Small intestine (tissue), 7 donors: ENCODE measurements around the gene GCNT2. TPM values are rescaled to one million over a fixed set of nuclear protein-coding genes. Genes with fewer than 3 reads are reported as not detected.
A peak's percentile ranks its signal among the peaks of the same experiment; 100 is the strongest.
"Not testable (repeated sequence)": the region's sequence is repeated elsewhere in the genome, so short reads cannot be mapped to it uniquely, and the experiment has no call there.

Source experiments
- DNase-seq, 2 donors: peaks; one replicate each; pipeline versions ENCODE4 v3.0.0 to v3.0.0-alpha.2; 2013
- FAIRE-seq: peaks from 2 replicates; lab custom pipeline; 2012; peaks lifted over from hg19 to GRCh38; lab: Jason Lieb, UNC
- H3K27ac ChIP-seq, 3 donors: one replicate each; pipeline ENCODE4 v1.5.1; 2013; ENCODE audit warnings: low read length in 2 of 3, mild to moderate bottlenecking in 2 of 3, control low read depth in 1 of 3, inconsistent platforms in 1 of 3, low read depth in 1 of 3, moderate library complexity in 1 of 3
- H3K27me3 ChIP-seq, 3 donors: one replicate each; pipeline ENCODE4 v1.6.1; 2013; ENCODE audit warnings: low read length in 3 of 3, inconsistent platforms in 1 of 3; ENCODE audit not compliant: control insufficient read depth in 3 of 3, insufficient read depth in 3 of 3
- H3K36me3 ChIP-seq, 3 donors: one replicate each; pipeline ENCODE4 v1.6.1; 2013; ENCODE audit warnings: low read length in 3 of 3, inconsistent platforms in 1 of 3, low read depth in 1 of 3, mild to moderate bottlenecking in 1 of 3, moderate library complexity in 1 of 3; ENCODE audit not compliant: control insufficient read depth in 3 of 3, insufficient read depth in 2 of 3
- H3K4me1 ChIP-seq, 3 donors: one replicate each; pipeline ENCODE4 v1.6.1; 2013; ENCODE audit warnings: low read length in 2 of 3, inconsistent platforms in 1 of 3, low read depth in 1 of 3, mild to moderate bottlenecking in 1 of 3, moderate library complexity in 1 of 3; ENCODE audit not compliant: control insufficient read depth in 3 of 3, insufficient read depth in 2 of 3
- H3K4me3 ChIP-seq, 3 donors: one replicate each; pipeline ENCODE4 v1.5.1; 2013; ENCODE audit warnings: low read length in 3 of 3, control low read depth in 1 of 3, inconsistent platforms in 1 of 3, low read depth in 1 of 3, mild to moderate bottlenecking in 1 of 3, moderate library complexity in 1 of 3
- H3K9me3 ChIP-seq, 2 donors: one replicate each; pipeline ENCODE4 v1.6.1; 2013; ENCODE audit warnings: low read depth in 1 of 2, low read length in 1 of 2; ENCODE audit not compliant: control insufficient read depth in 2 of 2, insufficient read depth in 1 of 2
- WGBS, 3 donors: extraction: QIAGEN DNeasy Blood & Tissue Kit; methylation state at CpG; one replicate each; pipeline ENCODE4 v1.1.7; 2013; 5-methylcytosine and 5-hydroxymethylcytosine counted together
- polyA plus RNA-seq, 4 donors: library from polyadenylated mRNA; stranded (reverse) in 3 of 4; unstranded in 1 of 4; fragments of 200-250 nt in 3 of 4; fragments of 120-200 nt in 1 of 4; gene quantifications; one replicate each; pipeline versions ENCODE4 v1.2.1 to v1.2.3, GENCODE V29; 2013
- donor health status: healthy with polysubstance abuse.
- donor health status: control.
- donor health status: control.
- donor health status: Bipolar disorder and iron deficiency.
- donor health status: healthy.

The GCNT2 gene
- polyA plus RNA-seq, 4 donors = 6.5 to 39.3 (median 8.4) TPM

- FAIRE-seq (no peak), DNase-seq (no peak)
- Histone ChIP-seq H3K27me3 (no peaks in the 10 kb centered on the region), H3K27ac (no peak overlapping the region), H3K4me1 (no peaks in the 10 kb centered on the region), H3K4me3 (no peak overlapping the region), H3K9me3 (no peaks in the 10 kb centered on the region), H3K36me3 (peaks cover 0 to 10% (median 0%) of the 10 kb centered on the region in 3 donors)
- 86 to 95% (median 93%) methylated on average over 7 of the region's 7 CpGs for WGBS, 3 donors
Observed at GRCh38 chr6:10599046-10599445, 77.9 kb downstream of the GCNT2 start.

- not testable (repeated sequence) for DNase-seq
Observed at GRCh38 chr6:10600681-10601080, 79.5 kb downstream of the GCNT2 start.

GRCh38 chr6:10603219-10603618, 82.1 kb downstream of the GCNT2 start:
- WGBS, 3 donors = 85 to 97% (median 90%) methylated on average over 6 of the region's 6 CpGs
- H3K36me3 ChIP-seq = peaks cover 0 to 14% (median 0%) of the 10 kb centered on the region in 3 donors
- H3K9me3 ChIP-seq = no peaks in the 10 kb centered on the region
- H3K4me3 ChIP-seq = no peak overlapping the region
- no peak for DNase-seq
- H3K4me1 ChIP-seq = no peaks in the 10 kb centered on the region
- no peaks in the 10 kb centered on the region for H3K27me3 ChIP-seq
- FAIRE-seq = no peak
- H3K27ac ChIP-seq = no peak overlapping the region

More at GRCh38 chr6:10600681-10601080, 79.5 kb downstream of the GCNT2 start:
- not testable (repeated sequence) for FAIRE-seq, H3K9me3 ChIP-seq, H3K4me1 ChIP-seq, H3K27ac ChIP-seq, H3K4me3 ChIP-seq, H3K27me3 ChIP-seq
- peaks cover 0 to 10% (median 0%) of the 10 kb centered on the region in 3 donors for H3K36me3 ChIP-seq
- WGBS, 3 donors = 84 to 97% (median 92%) methylated on average over 5 of the region's 5 CpGs

GRCh38 chr6:10609038-10609437, 87.9 kb downstream of the GCNT2 start:
- H3K27ac ChIP-seq = no peak overlapping the region
- no peaks in the 10 kb centered on the region for H3K4me1 ChIP-seq
- DNase-seq = no peak
- no peaks in the 10 kb centered on the region for H3K27me3 ChIP-seq
- peaks cover 0 to 9% (median 0%) of the 10 kb centered on the region in 3 donors for H3K36me3 ChIP-seq
- FAIRE-seq = no peak
- WGBS, 3 donors = 100% methylated on average over 1 of the region's 1 CpG
- H3K4me3 ChIP-seq = no peak overlapping the region
- peaks cover 0 to 8% of the 10 kb centered on the region in 2 donors for H3K9me3 ChIP-seq

- H3K27me3 ChIP-seq = no peaks in the 10 kb centered on the region
- H3K4me1 ChIP-seq = no peaks in the 10 kb centered on the region
- WGBS, 3 donors = 64 to 96% (median 91%) methylated on average over 1 of the region's 1 CpG
- no peak overlapping the region for H3K4me3 ChIP-seq
- FAIRE-seq (no peak), DNase-seq (no peak)
- peaks cover 0 to 9% (median 0%) of the 10 kb centered on the region in 3 donors for H3K36me3 ChIP-seq
- no peak overlapping the region for H3K27ac ChIP-seq
- H3K9me3 ChIP-seq = peaks cover 0 to 9% of the 10 kb centered on the region in 2 donors
Observed at GRCh38 chr6:10610289-10610688, 89.1 kb downstream of the GCNT2 start.

- Histone ChIP-seq H3K4me1 (no peaks in the 10 kb centered on the region), H3K27ac (no peak overlapping the region), H3K9me3 (peaks cover 0 to 15% of the 10 kb centered on the region in 2 donors), H3K27me3 (no peaks in the 10 kb centered on the region), H3K36me3 (peaks cover 0 to 11% (median 0%) of the 10 kb centered on the region in 3 donors), H3K4me3 (no peak overlapping the region)
- WGBS, 3 donors = 86 to 90% (median 90%) methylated on average over 8 of the region's 8 CpGs
- DNase-seq (no peak), FAIRE-seq (no peak)
Observed at GRCh38 chr6:10612161-10612560, 91.0 kb downstream of the GCNT2 start.

GRCh38 chr6:10613077-10613476, 91.9 kb downstream of the GCNT2 start:
- H3K36me3 ChIP-seq = peaks cover 0 to 9% (median 0%) of the 10 kb centered on the region in 3 donors
- H3K9me3 ChIP-seq = peaks cover 0 to 15% of the 10 kb centered on the region in 2 donors
- 59 to 73% (median 65%) methylated on average over 3 of the region's 3 CpGs for WGBS, 3 donors
- no peak overlapping the region for H3K4me3 ChIP-seq
- H3K4me1 ChIP-seq = no peaks in the 10 kb centered on the region
- DNase-seq (no peak), FAIRE-seq (no peak)
- no peak overlapping the region for H3K27ac ChIP-seq
- no peaks in the 10 kb centered on the region for H3K27me3 ChIP-seq

GRCh38 chr6:10613723-10614122, 92.6 kb downstream of the GCNT2 start:
- DNase-seq = no peak
- H3K4me3 ChIP-seq = no peak overlapping the region
- WGBS, 3 donors = 57 to 67% (median 58%) methylated on average over 2 of the region's 2 CpGs
- H3K4me1 ChIP-seq = no peaks in the 10 kb centered on the region
- FAIRE-seq = no peak
- H3K27ac ChIP-seq = peak overlapping the region in 1 of 3 donors; percentile 17
- peaks cover 0 to 12% of the 10 kb centered on the region in 2 donors for H3K9me3 ChIP-seq
- no peaks in the 10 kb centered on the region for H3K27me3 ChIP-seq
- H3K36me3 ChIP-seq = peaks cover 0 to 8% (median 0%) of the 10 kb centered on the region in 3 donors

GRCh38 chr6:10615675-10616074, 94.5 kb downstream of the GCNT2 start:
- Histone ChIP-seq H3K36me3 (peaks cover 0 to 16% (median 2%) of the 10 kb centered on the region in 3 donors), H3K4me3 (no peak overlapping the region), H3K27me3 (no peaks in the 10 kb centered on the region), H3K4me1 (no peaks in the 10 kb centered on the region), H3K27ac (no peak overlapping the region), H3K9me3 (peaks cover 0 to 7% of the 10 kb centered on the region in 2 donors)
- DNase-seq (no peak), FAIRE-seq (no peak)
- 74 to 89% (median 85%) methylated on average over 8 of the region's 8 CpGs for WGBS, 3 donors
